H1 (cell line): ENCODE results near the gene FGFRL1.

Experiments used
- ASH2L ChIP-seq: fragments of 200-600, 300-600 bp; sonication (generic); IDR thresholded peaks from one replicate; pipeline ENCODE4 v1.7.1; 2017; ENCODE audit warnings: low read length
- RAD21 ChIP-seq, 2 experiments: IDR thresholded peaks in 1 of 2; conservative IDR thresholded peaks in 1 of 2; 2 replicates each; pipeline ENCODE4 v1.6.1; 2011; ENCODE audit warnings: low read depth in 2 of 2, low read length in 2 of 2, improper control_type of control experiment in 1 of 2, inconsistent platforms in 1 of 2, mild to moderate bottlenecking in 1 of 2, moderate library complexity in 1 of 2

DNA sequence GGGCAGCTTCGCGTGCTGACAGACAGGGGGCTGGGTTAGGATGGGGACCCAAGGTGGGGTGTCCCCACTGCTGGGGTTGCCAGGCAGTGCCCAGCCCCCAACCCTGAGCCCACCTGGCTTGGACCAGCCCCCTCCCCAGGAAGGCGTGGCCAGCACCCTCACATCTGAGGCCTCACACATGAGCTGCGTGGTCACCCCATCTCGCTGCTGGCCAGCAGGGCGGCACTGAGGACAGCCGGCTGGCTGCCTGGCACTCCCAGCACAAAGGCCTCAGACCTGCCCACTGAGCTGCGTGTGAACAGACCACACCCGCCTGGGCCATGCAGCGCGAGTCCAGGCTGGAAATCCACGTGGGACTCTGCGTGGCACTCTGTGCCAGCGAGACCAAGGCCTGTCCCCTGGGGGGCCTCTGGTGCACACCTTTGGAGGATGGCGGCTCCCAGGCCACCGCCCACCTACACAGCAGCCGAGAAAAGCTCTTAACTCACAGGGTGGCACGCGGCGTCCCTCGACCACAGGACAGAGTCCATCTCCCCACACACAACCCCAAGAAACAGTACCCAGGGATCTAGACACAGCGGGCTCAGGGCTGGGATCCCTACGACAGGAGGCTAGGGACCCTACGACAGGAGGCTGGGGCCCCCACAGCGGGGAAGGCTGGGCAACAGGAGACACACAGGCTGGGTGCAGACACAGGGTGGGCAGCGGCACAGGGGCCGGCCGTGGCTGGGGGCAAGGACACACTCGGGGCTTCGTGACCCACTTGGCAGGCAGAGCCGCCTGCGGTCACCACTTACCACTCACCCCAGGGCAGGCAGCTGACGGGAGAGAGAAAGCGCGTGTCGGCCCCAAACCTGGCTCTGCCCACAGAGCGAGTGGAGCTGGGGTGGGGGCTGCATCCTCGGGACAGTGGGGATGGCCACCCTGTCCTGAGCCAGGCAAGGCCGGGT is 47.9 kb upstream of the FGFRL1 start:
- TF ChIP-seq ASH2L (no peak), RAD21 (IDR thresholded peaks at IDR 0.05 in 1 of 2, conservative IDR thresholded peaks at IDR 0.05 in 1 of 2; ENCODE audit: low read depth in 2 of 2, low read length in 2 of 2) (no peak; a peak in 1 of 4 replicates)
